Activated T-cell treated with anti-CD3 and anti-CD28 coated beads, Interleukin-2, amount 50 U/mL, for 72 hours (primary cell): ENCODE results near the gene MLEC. TPM values are rescaled to one million over a fixed set of nuclear protein-coding genes. Genes with fewer than 3 reads are reported as not detected.

ENCODE experiments used
- ATAC-seq, 2 donors: fragments of 150-1000 bp; cut with Tn5 transposase; replicated peaks in 1 of 2; 2 replicates each; pipeline ENCODE4 v1.10.0; 2021; ENCODE audit warnings: moderate library complexity in 2 of 2, mild to moderate bottlenecking in 1 of 2
- DNase-seq, 2 donors: peaks; one replicate each; pipeline ENCODE4 v3.0.0; 2021 to 2022; ENCODE audit warnings: mixed read lengths in 1 of 2
- H3K27ac Mint-ChIP-seq: one replicate; pipeline ENCODE4 v1.8.0; 2022; ENCODE audit warnings: mild to moderate bottlenecking, moderate library complexity, mixed read lengths
- H3K27me3 Mint-ChIP-seq: one replicate; pipeline ENCODE4 v1.8.0; 2022; ENCODE audit warnings: low read depth, mixed read lengths
- H3K36me3 Mint-ChIP-seq, 2 donors: one replicate each; pipeline ENCODE4 v1.8.0; 2022; ENCODE audit warnings: mixed read lengths in 2 of 2, mild to moderate bottlenecking in 1 of 2; ENCODE audit not compliant: insufficient read depth in 2 of 2
- H3K4me1 Mint-ChIP-seq: one replicate; pipeline ENCODE4 v1.8.0; 2022; ENCODE audit warnings: low read depth, mixed read lengths
- H3K4me3 Mint-ChIP-seq, 2 donors: one replicate each; pipeline ENCODE4 v1.8.0; 2022; ENCODE audit warnings: mild to moderate bottlenecking in 2 of 2, mixed read lengths in 2 of 2, moderate library complexity in 2 of 2
- H3K9me3 Mint-ChIP-seq, 2 donors: one replicate each; pipeline ENCODE4 v1.8.0; 2022; ENCODE audit warnings: mixed read lengths in 2 of 2
- total RNA-seq, 2 donors: library from RNA; stranded (reverse); gene quantifications; one replicate each; pipeline ENCODE4 v1.2.3, GENCODE V29; 2022

Gene MLEC
- 10 to 100 TPM; 75.7 to 88.9 TPM for total RNA-seq

- peak; percentile 99 to 100 for DNase-seq
- H3K27ac Mint-ChIP-seq, result peak within 1 kb of the TSS; percentile 81
- no peaks in the 10 kb centered on the region for H3K9me3 Mint-ChIP-seq
- H3K4me3 Mint-ChIP-seq, result peak within 1 kb of the TSS; percentile 89 to 100
- H3K4me1 Mint-ChIP-seq, result peaks cover 56% of the 10 kb centered on the region
- H3K36me3 Mint-ChIP-seq, result peaks cover 0 to 2% of the 10 kb centered on the region in 2 donors
- H3K27me3 Mint-ChIP-seq, result no peaks in the 10 kb centered on the region
- peak; percentile 84 to 87 for ATAC-seq
Measured at GRCh38 chr12:120686690-120687577, at the start of gene MLEC. TSS of gene MLEC (plus strand) at chr12:120687149. CDS start at chr12:120687297, 148 bp downstream.

GRCh38 chr12:120639771-120640721 lies 46.9 kb upstream of the MLEC start, which contains the start of gene CABP1:
TSS of gene CABP1 (plus strand) at chr12:120640626. CDS start at chr12:120640686, 60 bp downstream.
- Mint-ChIP-seq H3K9me3 (no peaks in the 10 kb centered on the region), H3K27me3 (peaks cover 38% of the 10 kb centered on the region), H3K27ac (no peak within 1 kb of the TSS), H3K4me1 (peaks cover 6% of the 10 kb centered on the region), H3K4me3 (peak within 1 kb of the TSS; percentile 73 to 79), H3K36me3 (no peaks in the 10 kb centered on the region)
- ATAC-seq (peak; percentile 86 to 90), DNase-seq (peak; percentile 62 to 68)

- H3K9me3 Mint-ChIP-seq, result no peaks in the 10 kb centered on the region
- peak; percentile 66 to 73 for DNase-seq
- H3K27me3 Mint-ChIP-seq, result peaks cover 49% of the 10 kb centered on the region
- H3K4me1 Mint-ChIP-seq, result peaks cover 6% of the 10 kb centered on the region
- no peaks in the 10 kb centered on the region for H3K36me3 Mint-ChIP-seq
- no peak overlapping the region for H3K27ac Mint-ChIP-seq
- ATAC-seq, result peak; percentile 69 to 75
- H3K4me3 Mint-ChIP-seq, result peak overlapping the region; percentile 73 to 79
Measured at GRCh38 chr12:120640861-120641833, 45.8 kb upstream of the MLEC start.

- ATAC-seq, result no peak
- H3K4me1 Mint-ChIP-seq, result peaks cover 12% of the 10 kb centered on the region
Measured at GRCh38 chr12:120642121-120642520, 44.8 kb upstream of the MLEC start.

GRCh38 chr12:120642826-120643225 lies 44.1 kb upstream of the MLEC start:
- Mint-ChIP-seq H3K4me3 (no peak overlapping the region), H3K9me3 (no peaks in the 10 kb centered on the region), H3K27ac (no peak overlapping the region), H3K36me3 (no peaks in the 10 kb centered on the region), H3K4me1 (peaks cover 13% of the 10 kb centered on the region), H3K27me3 (peaks cover 58% of the 10 kb centered on the region)
- DNase-seq (no peak), ATAC-seq (no peak)

More at GRCh38 chr12:120642121-120642520, 44.8 kb upstream of the MLEC start:
- DNase-seq, result no peak
- Mint-ChIP-seq H3K4me3 (peak overlapping the region in 1 of 2 donors; percentile 79), H3K27me3 (peaks cover 57% of the 10 kb centered on the region), H3K9me3 (no peaks in the 10 kb centered on the region), H3K27ac (no peak overlapping the region), H3K36me3 (no peaks in the 10 kb centered on the region)

- no peaks in the 10 kb centered on the region for H3K36me3 Mint-ChIP-seq
- peaks cover 62% of the 10 kb centered on the region for H3K27me3 Mint-ChIP-seq
- ATAC-seq, result no peak
- peaks cover 19% of the 10 kb centered on the region for H3K4me1 Mint-ChIP-seq
- H3K4me3 Mint-ChIP-seq, result no peak overlapping the region
- no peak overlapping the region for H3K27ac Mint-ChIP-seq
- no peaks in the 10 kb centered on the region for H3K9me3 Mint-ChIP-seq
- no peak for DNase-seq
Measured at GRCh38 chr12:120643574-120643973, 43.4 kb upstream of the MLEC start.

GRCh38 chr12:120646044-120646443 lies 40.9 kb upstream of the MLEC start:
- H3K4me3 Mint-ChIP-seq, result no peak overlapping the region
- H3K9me3 Mint-ChIP-seq, result no peaks in the 10 kb centered on the region
- ATAC-seq, result no peak
- no peak for DNase-seq
- H3K27me3 Mint-ChIP-seq, result peaks cover 86% of the 10 kb centered on the region
- no peak overlapping the region for H3K27ac Mint-ChIP-seq
- H3K4me1 Mint-ChIP-seq, result peaks cover 31% of the 10 kb centered on the region
- H3K36me3 Mint-ChIP-seq, result no peaks in the 10 kb centered on the region

GRCh38 chr12:120647375-120647755 lies 39.6 kb upstream of the MLEC start:
- ATAC-seq (no peak), DNase-seq (no peak)
- peaks cover 84% of the 10 kb centered on the region for H3K27me3 Mint-ChIP-seq
- H3K4me3 Mint-ChIP-seq, result no peak overlapping the region
- H3K36me3 Mint-ChIP-seq, result no peaks in the 10 kb centered on the region
- no peak overlapping the region for H3K27ac Mint-ChIP-seq
- H3K9me3 Mint-ChIP-seq, result no peaks in the 10 kb centered on the region
- H3K4me1 Mint-ChIP-seq, result peaks cover 25% of the 10 kb centered on the region

GRCh38 chr12:120649442-120650232 lies 37.3 kb upstream of the MLEC start:
- Mint-ChIP-seq H3K9me3 (no peaks in the 10 kb centered on the region), H3K36me3 (no peaks in the 10 kb centered on the region), H3K4me3 (peak overlapping the region; percentile 44 to 81), H3K4me1 (peaks cover 25% of the 10 kb centered on the region), H3K27ac (no peak overlapping the region), H3K27me3 (peaks cover 70% of the 10 kb centered on the region)
- peak; percentile 4 to 10 for ATAC-seq
- no peak for DNase-seq

- ATAC-seq (no peak), DNase-seq (no peak)
- Mint-ChIP-seq H3K9me3 (no peaks in the 10 kb centered on the region), H3K27me3 (peaks cover 63% of the 10 kb centered on the region), H3K4me3 (no peak overlapping the region), H3K27ac (no peak overlapping the region), H3K36me3 (no peaks in the 10 kb centered on the region), H3K4me1 (peaks cover 25% of the 10 kb centered on the region)
Measured at GRCh38 chr12:120650233-120650690, 36.7 kb upstream of the MLEC start.

- Mint-ChIP-seq H3K4me1 (peaks cover 22% of the 10 kb centered on the region), H3K9me3 (no peaks in the 10 kb centered on the region), H3K27ac (no peak overlapping the region), H3K4me3 (no peak overlapping the region), H3K36me3 (no peaks in the 10 kb centered on the region), H3K27me3 (peaks cover 49% of the 10 kb centered on the region)
- ATAC-seq, result no peak
- no peak for DNase-seq
Measured at GRCh38 chr12:120651821-120652220, 35.1 kb upstream of the MLEC start.
